ENCODE measurements around the gene CCDC102A.

Gene CCDC102A

DNA sequence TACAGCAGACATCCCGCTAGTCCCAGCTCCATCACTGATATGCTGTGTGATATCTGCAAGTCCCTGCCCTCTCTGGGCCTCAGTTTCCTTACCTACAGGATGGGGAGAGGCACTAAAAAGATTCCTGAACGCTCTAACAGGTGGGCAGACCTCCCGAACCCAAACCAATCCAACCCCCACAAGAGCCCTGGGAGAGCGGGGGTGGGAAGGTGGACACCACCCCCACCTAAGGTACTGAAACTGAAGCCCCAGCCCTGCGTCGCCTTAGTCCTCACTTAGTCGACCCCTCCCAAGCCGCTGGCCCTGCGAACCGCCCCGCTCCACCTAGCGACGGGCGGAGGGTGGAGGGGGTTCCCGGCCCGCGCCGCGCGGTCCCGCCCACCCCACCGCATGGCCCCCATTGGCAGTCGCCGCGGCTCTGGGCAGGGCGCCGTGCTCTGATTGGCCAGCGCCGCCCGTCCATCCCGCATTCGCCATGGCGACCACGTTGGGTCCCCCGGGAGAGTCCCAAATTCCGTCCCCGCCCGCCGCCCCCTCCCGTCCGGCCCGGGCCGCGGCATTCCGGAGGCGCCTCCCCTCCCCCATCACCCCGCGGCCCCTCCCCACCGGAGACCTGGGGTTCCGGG is 578 bp downstream of the CCDC102A start:
- DNase-seq: peak; percentile 76

DNA sequence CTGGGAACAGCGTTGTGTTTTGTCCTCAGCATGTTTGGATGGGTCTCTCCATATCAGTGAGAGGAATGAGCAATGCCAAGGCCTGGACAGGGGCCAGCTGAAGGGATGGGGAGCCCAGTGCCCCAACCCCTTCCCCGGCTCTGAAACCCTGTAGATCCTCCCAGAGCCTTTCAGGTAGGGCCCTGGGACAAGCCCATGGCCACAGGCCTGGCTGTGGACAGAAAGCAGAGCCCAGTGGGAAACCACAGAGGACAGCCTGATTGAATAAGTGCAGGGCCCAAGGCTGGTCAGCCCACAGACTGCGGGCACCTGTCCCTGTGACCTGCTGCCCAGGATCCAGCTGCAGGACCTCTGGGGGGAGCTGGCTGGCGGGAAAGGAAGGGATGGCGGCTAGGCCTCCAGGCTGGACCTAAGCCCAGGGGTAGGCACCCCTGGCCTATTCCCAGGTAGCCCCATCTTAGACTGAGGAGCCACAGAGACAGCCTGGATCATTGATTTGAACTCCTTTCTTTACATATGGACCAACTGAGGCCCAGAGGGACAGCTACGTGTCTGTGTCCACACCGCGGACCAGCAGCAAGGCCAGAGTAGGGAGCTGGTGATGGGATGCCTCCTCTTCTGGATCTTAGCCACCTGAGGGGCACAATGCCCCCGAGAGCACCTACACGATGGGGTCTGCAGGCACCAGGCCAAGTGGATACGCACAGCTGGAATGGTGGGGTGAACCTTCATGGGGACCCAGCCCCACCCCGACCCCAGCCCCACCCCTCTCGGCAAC is 1.3 kb downstream of the CCDC102A start:
- no peak for DNase-seq

- DNase-seq: no peak
These were observed 2.0 kb downstream of the CCDC102A start for GRCh38 chr16:57534337-57534880.

GRCh38 chr16:57533431-57534336 is 2.7 kb downstream of the CCDC102A start:
- DNase-seq: no peak

DNA sequence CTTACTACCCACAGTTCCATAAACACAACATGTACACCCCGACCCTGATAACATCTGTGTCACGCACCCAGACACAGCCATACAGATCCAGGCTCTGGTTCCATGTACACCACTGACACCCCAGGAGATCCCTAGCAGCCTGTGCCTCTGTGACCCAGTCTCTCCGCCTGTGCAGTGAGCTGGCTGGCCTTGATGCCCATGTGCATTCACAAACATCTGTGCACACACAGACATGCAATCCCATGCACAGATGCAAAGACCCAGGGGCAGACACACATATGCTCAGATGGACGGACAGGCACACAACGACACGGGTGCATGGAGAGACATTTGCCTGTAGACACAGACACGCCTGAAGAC is 4.1 kb downstream of the CCDC102A start:
- no peak for DNase-seq

GRCh38 chr16:57531635-57532265 is 4.6 kb downstream of the CCDC102A start:
- no peak for DNase-seq

DNA sequence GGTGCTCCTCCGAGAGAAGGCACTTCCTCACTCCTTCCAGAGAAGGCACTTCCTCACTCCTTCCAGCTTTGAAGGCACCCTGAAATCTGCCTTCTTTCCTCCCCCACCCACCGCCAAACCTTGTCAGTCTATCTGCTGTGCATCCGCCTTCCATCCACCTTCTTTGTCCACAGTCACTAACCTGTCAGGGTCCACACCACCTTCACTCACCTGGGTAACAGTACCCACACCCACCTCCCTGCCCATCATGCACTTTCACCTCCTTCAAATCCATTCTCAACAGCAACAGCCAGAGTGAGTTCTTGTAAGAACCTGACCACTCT is 5.2 kb downstream of the CCDC102A start:
- no peak for DNase-seq

- no peak for DNase-seq
These were observed 5.7 kb downstream of the CCDC102A start for GRCh38 chr16:57530522-57531252.

DNA sequence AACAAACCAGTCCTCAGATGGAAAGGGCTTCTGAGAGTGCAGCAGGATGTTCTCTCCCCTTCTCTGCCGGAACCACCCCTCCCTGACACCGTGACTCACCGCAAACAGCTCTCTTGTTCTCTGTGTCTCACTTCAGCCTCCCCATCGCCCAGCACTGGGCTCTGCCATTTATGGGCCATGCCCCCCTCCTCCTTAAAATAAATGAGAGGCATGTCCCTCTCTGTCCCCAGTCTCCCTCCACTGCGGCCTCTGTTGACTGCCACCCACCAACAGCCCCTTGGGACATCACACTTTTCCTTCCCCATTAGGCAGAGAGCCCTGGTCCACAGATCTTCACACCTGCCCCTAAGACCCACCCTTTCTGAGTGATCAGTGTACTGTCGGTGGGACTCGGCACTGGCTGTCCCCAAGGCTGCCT is 6.3 kb downstream of the CCDC102A start:
- no peak for DNase-seq

GRCh38 chr16:57529391-57530103 is 6.8 kb downstream of the CCDC102A start:
- no peak for DNase-seq

DNA sequence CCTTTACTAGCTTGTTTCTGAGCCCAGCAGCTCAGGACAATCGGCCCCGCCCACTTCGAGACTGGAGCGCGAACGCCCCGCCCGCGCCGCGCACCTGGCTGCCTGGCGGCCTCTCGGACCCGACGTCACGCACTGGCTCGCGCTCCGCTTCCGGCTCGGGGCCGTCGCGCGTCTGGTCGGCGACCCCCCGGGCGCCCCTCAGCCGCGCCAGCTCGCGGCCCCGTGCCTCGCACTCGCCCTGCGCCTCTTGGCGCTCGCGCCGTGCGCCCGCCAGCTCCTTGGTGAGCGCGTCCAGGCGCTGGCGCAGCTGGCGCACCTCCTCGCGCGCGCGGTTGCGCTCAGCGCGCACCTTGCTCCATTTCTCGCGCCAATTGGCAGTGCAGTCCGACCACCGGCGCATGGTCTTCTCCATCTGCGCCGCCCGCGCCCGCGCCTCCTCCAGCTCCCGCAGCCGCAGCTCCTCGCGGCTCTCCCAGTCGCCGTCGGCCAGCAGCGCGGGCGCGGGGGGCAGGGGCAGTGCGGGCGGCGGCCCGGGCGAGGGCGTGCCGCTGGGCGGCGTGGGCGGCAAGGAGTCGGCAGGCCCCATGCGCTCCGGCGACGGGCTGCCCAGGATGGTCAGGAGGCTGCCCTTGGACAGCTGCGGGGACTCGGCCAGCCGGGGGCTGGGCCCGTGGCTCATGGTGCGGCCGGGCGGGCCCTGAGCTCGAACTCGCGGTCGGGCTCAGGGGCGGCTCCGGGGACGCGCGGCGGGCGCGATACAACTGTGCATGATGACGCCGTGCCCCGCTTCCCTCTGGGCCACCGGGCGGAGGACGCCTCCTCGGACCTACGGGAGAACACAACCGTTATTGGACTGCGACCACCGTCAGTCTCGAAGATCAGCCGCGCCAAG is 7.6 kb downstream of the CCDC102A start:
- no peak for DNase-seq

DNA sequence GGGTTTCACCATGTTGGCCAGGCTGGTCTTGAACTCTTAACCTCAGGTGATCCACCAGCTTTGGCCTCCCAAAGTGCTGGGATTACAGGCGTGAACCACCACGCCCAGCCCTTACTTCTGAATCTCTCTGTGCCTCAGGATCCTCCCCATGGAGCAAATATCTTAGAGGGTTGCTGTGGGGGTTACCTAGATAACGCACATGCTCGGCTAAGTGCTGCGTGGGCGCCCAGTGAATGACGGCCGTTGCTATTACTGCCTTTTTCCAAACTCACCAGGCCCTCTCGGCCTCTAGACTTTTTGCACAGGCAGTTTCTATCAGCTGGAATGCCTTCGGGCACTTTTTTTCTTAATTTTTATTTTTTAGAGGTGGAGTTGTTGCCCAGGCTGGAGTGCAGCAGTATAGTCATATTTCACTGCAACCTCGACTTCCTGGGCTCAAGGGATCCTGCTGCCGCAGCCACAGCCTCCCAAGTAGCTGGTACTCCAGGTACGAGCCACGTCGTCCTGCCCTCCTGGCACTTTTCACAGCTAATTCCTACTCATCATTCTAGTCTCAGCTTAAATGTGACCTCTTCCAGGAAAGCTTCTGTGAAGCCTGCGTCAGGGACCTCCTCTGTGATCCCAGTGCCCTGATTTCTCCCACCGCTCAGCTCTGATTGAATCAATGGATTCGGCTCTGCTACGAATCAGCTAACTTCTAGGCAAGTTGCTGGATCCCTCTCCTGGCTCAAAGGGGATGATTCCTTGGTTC is 8.6 kb downstream of the CCDC102A start:
- DNase-seq: no peak

DNA sequence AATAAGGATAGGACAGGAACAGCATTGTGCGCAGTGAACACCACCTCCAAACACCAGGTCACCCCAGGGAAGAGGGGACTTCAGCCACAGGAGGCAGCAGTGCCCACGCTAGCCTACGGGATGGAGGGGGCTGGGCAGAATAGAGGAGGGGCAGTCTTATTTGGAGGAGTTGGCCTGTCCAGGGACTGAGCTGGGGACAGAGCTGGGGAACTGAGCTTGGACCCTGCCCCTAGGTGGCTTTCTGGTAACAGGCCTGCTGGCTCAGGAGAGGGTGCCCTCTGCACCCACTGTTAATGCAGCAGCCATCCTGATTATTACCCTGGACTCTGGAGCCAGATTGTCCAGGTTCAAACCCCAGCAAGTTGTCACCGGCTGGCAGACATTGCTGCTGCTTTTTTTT is 9.3 kb downstream of the CCDC102A start:
- no peak for DNase-seq

DNA sequence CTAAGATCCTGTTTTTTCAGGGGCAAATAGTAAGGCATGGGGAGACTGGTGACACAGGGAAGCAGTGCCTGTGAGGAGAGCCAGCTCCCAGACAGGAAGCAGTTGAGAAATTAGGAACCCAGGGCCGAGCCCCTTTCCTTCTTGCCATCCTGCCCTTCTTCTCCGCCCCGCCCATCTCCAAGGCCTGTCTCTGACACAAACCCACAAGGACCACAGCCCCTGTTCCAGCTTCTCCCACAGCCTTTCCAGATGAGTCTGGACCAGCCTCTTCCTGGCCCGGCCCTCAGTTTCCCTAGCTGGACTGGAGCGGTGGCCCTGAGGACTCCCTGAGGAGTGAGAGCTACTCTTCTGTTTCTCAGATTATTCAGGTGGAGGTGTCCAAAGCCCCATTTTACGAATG is 9.9 kb downstream of the CCDC102A start:
- no peak for DNase-seq

- no peak for DNase-seq
These were observed 10.6 kb downstream of the CCDC102A start for GRCh38 chr16:57525761-57526160.

DNA sequence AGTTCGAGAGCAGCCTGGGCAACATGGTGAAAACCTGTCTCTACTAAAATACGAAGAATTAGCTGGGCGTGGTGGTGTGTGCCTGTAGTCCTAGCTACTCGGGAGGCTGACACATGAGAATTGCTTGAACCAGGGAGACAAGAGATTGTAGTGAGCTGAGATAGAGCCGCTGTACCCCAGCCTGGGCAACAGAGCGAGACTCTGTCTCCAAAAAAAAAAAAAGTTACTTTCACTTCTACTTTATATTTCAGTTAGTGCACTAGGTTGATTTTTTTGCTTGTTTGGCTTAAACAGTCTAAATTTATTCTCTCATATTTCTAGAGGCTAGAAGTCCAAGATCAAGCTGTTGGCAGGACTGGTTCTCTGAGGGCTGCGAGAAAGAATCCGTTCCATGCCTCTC is 13.4 kb downstream of the CCDC102A start:
- DNase-seq: no peak

DNA sequence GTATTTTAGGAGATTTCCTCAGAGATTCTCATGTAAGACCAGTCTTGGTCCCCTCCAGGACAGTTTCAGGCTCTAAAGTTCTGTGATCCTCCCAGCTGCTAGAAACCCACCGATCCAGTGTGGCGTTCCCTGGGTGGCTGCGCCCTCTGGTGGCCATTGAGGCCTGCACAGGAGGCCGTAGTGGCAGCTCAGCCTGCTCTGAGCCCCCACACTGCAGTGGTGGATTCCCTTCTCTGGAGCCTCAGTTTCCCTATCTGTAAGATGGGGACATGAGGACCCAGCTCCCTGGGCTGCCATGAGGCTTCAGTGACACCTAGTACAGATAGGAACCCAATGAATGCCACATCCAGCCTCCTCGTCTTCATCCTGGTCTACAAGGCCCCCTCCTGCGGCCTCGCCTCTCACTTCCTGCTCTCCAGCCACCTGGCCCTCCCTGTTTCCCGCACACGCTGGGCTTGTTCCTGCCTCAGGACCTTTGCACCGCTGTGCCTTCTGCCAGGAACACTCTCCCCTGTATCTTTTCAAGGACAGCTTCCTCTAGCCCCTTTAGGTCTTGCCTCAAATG is 16.5 kb downstream of the CCDC102A start:
- peak; percentile 67 for DNase-seq

GRCh38 chr16:57518922-57519321 is 17.4 kb downstream of the CCDC102A start:
- no peak for DNase-seq

GRCh38 chr16:57518520-57518919 is 17.9 kb downstream of the CCDC102A start:
- no peak for DNase-seq
